GM19452 (cell line): ENCODE measurements around the gene LAMA1.

Source experiments
- ATAC-seq: cut with Tn5 transposase; IDR thresholded peaks from one replicate; pipeline ENCODE4 v1.9.1; 2021; ENCODE audit not compliant: unreplicated experiment

LAMA1 gene

GRCh38 chr18:7105943-7106342 lies 11.7 kb downstream of the LAMA1 start:
- no peak for ATAC-seq

GRCh38 chr18:7105268-7105667 lies 12.3 kb downstream of the LAMA1 start:
- ATAC-seq: no peak

DNA sequence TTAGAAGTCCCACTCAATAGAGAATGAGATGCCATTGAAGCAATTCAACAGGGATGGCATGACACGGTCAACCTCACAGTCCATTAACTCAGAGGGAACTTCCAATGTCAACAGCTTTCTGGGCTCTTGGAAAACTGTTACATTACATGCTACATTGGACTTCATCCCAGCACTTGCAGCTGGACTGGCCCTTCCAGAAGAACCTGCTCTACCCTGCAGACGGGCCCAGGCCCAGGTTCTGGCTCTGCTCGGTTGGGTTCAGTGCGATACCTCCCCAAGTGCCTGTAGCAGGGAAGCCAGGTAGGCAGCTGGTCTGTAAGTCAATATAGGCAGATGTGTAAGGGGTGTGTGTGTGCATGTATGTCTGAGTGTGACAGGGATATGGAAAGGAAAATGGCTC lies 12.9 kb downstream of the LAMA1 start:
- ATAC-seq: no peak

DNA sequence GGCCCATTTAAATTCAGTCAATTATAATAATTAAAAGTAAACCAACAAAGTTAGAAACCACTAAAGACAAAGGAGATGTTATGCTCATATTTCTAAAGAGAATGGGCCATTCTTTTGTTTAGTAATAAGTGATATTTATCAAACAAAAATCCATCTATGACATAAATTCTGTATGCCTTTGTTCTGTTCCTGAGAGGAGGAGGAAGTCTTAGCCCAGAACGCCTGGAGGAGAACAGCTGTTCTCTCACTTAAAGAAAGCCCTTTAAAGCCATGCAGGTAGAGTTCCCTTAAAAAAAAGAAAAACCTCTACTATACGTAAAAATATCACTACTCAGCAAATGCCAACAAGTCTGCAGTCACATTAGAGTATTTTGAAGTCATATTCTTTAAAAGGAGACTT lies 15.5 kb downstream of the LAMA1 start:
- ATAC-seq: no peak

DNA sequence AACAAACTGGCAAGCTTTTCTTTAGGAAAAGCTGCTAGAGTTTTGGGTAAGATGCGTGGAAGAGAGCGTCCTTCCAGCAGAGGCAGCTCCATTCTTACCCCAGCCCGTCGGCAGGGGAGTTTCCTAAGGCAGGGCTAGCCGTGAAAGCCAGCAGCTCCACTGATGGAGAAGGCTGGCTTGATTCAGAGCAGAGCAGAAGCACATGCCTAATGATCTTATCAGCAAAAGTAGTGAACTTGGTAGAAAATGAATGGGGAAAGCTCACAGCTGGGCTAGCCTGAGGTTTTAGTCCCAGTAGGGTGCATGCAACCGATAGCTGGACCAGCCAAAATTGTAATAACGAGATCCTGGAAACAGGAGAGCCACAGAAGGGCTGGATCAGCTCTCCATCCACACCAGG lies 20.8 kb downstream of the LAMA1 start:
- ATAC-seq: no peak

GRCh38 chr18:7094427-7094826 lies 23.2 kb downstream of the LAMA1 start:
- no peak for ATAC-seq

- no peak for ATAC-seq
These were observed 26.8 kb downstream of the LAMA1 start for GRCh38 chr18:7090771-7091170.

DNA sequence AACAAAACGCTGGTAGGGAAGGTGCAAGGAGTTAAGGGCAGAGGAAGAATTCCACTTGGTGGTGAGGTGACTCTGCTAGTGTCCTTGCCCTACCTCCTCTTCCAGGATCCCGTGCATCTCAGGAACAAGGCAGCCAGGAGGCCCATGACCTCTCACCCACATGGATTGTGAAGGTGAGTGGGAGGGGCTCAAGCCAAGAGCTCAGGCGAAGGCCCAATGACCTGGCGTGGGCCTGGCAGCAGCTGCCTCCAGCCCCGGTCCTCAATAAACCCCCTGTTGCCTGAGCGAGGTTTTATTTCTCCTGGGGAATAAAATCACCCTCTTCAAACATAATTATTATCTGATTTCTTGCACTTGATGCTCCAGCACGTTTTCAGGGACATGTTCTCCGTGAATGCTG lies 28.2 kb downstream of the LAMA1 start:
- ATAC-seq: no peak

- ATAC-seq: no peak
These were observed 33.2 kb downstream of the LAMA1 start for GRCh38 chr18:7084080-7085065.

DNA sequence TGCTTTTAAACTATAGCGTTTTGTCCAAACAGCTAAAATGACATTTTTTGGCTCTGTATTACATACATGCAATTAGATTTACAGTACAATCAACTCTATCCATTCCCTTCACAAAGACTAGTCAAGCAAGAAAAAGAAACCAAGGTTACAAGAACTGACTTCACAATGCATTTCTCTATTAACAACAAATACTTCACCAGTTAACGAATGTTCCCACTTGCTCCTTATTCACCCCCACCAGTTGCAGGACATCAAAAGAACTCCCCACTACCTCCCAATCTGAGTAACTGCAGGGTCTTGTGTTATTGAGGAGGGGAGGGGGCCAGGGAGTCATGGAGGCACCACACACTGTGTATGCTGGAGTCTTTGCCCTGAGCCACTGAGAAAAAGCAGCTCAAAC lies 34.9 kb downstream of the LAMA1 start:
- no peak for ATAC-seq

DNA sequence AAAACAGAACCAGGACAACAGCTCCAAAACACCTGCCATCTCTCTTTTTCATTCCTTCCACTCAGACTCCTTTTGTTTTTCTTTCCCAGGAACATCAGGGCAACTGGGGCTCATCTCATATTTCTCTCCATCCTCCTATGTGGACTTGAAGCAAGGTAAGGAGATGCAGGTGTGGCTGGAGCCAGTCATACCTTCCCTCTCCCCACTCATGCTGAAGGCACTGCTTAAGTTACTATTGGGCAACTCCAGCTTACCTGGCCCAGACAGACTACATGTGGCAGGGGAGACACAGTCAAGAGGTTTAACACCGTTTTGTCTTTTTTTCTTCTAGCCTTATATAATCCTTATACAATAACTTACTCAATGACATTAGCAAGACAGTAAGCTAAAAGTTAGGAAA lies 38.4 kb downstream of the LAMA1 start:
- no peak for ATAC-seq

DNA sequence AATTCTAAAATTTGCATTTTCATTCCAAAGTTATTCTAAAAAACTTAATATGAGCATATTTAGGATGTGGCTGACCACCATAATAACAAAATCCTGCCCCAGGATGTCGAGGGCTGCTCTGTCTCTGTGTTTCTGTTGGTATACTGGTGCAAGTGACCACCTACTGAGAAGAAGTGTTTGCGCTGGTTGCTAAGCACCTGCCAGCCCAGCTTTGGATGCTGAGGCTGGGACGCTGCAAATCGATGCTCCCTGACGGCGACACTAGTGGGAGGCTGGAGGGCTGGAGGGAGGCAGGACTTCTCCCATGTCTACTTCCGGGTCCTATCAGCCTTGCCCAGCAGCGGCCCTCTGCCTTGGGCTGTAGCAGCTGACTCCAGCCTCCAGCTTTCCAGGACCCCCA lies 45.0 kb downstream of the LAMA1 start:
- no peak for ATAC-seq

DNA sequence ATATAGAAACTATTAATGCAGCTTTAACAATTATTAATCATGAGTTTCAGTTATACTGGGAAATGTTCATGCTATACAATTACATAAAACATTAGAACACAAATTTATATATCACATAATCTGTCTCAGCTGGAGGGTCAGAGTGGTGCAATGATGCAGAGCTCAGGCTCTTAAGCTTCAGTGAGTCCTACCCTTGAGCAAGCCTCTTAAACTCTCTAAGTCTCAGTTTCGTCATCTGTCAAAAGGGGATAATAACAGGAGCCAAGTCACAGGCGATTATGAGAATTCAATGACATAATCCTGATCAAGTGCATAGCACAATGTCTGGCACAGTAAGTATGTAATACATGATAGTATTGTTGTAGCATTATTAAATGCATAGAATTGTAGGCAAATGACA lies 46.0 kb downstream of the LAMA1 start:
- no peak for ATAC-seq

- no peak for ATAC-seq
These were observed 47.1 kb downstream of the LAMA1 start for GRCh38 chr18:7070466-7070865.

- ATAC-seq: no peak
These were observed 48.6 kb downstream of the LAMA1 start for GRCh38 chr18:7068871-7069590.

DNA sequence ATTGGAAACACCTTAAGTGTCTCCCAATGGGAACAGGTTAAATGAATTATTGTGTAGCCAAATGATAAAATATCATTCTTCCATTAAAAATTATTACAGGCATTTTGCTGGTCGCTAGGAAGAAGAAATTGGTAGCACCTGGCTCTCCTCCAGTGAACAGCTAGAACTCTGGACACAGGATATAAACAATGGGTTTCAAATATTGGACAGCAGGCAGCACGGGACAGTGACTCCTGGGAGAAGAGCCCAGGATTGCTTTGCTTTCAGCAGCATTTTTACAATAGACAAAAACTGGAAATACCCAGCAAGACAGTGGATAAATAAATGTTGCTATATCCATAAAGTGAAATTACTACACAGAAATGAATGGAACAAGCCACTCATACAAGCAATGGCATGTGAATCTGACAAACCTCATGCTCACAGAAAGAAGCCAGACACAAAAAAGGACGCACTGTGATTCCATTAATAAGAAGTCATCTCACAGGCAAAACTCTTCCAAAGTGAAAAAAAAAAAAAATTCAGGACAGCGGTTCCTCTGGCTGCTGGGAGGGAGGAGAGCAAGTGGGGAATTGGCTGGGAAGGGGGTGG lies 50.5 kb downstream of the LAMA1 start:
- ATAC-seq: no peak

- ATAC-seq: no peak
These were observed 51.9 kb downstream of the LAMA1 start for GRCh38 chr18:7065736-7066135.

- no peak for ATAC-seq
These were observed 53.3 kb downstream of the LAMA1 start for GRCh38 chr18:7064346-7064745.

- no peak for ATAC-seq
These were observed 54.8 kb downstream of the LAMA1 start for GRCh38 chr18:7062811-7063210.

GRCh38 chr18:7062236-7062635 lies 55.4 kb downstream of the LAMA1 start:
- no peak for ATAC-seq

- no peak for ATAC-seq
These were observed 58.3 kb downstream of the LAMA1 start for GRCh38 chr18:7059276-7059675.

GRCh38 chr18:7056026-7056425 lies 61.6 kb downstream of the LAMA1 start:
- ATAC-seq: no peak
